H1 (cell line): ENCODE data around the gene MED16. TPM values are rescaled to one million over a fixed set of nuclear protein-coding genes. Genes with fewer than 3 reads are reported as not detected.
A peak's percentile ranks its signal among the peaks of the same experiment; 100 is the strongest.

Experiments used
- CTCF ChIA-PET: fragments of 300-600 bp; sonication (Branson Sonifier 250); formaldehyde crosslinking; loops from one replicate; lab custom pipeline; 2021; ENCODE audit not compliant: partially characterized antibody; lab: Charles Lee
- POLR2A ChIA-PET: fragments of 300-600 bp; sonication (Branson Sonifier 250); formaldehyde crosslinking; loops from one replicate; lab custom pipeline; 2021; ENCODE audit warnings: inconsistent platforms; ENCODE audit not compliant: partially characterized antibody; lab: Charles Lee
- DNase-seq, 2 experiments: peaks; one replicate each; pipeline versions ENCODE4 v3.0.0 to v3.0.0-alpha.2; 2010 to 2022; ENCODE audit warnings: low spot score in 2 of 2, low read depth in 1 of 2, mixed read lengths in 1 of 2
- FAIRE-seq: peaks from 2 replicates; lab custom pipeline; 2011; peaks lifted over from hg19 to GRCh38; lab: Jason Lieb, UNC
- H2AFZ ChIP-seq: 2 replicates; pipeline ENCODE4 v1.8.1; 2012; ENCODE audit warnings: low read length, inconsistent platforms
- H2AK5ac ChIP-seq: 2 replicates; pipeline ENCODE4 v1.6.1; 2013; ENCODE audit warnings: low read depth, low read length
- H2BK120ac ChIP-seq: replicated peaks from 2 replicates; pipeline ENCODE3; 2013; ENCODE audit warnings: low read depth, low read length, inconsistent platforms
- H2BK12ac ChIP-seq: 2 replicates; pipeline ENCODE4 v1.6.1; 2013; ENCODE audit warnings: low read depth, low read length
- H2BK15ac ChIP-seq: 2 replicates; pipeline ENCODE4 v1.6.1; 2013; ENCODE audit warnings: low read length
- H2BK20ac ChIP-seq: 2 replicates; pipeline ENCODE4 v1.6.1; 2013; ENCODE audit warnings: low read length
- H2BK5ac ChIP-seq: 2 replicates; pipeline ENCODE4 v1.6.1; 2013; ENCODE audit warnings: low read depth, low read length
- H3K14ac ChIP-seq: 2 replicates; pipeline ENCODE4 v1.6.1; 2013; ENCODE audit warnings: inconsistent platforms; ENCODE audit not compliant: insufficient read length
- H3K18ac ChIP-seq: 2 replicates; pipeline ENCODE4 v1.6.1; 2013; ENCODE audit warnings: low read length; ENCODE audit errors: extremely low read depth
- H3K23ac ChIP-seq: 2 replicates; pipeline ENCODE4 v1.6.1; 2013; ENCODE audit warnings: inconsistent platforms; ENCODE audit not compliant: insufficient read length
- H3K23me2 ChIP-seq: 2 replicates; pipeline ENCODE4 v1.6.1; 2013; ENCODE audit warnings: low read depth, low read length
- H3K27ac ChIP-seq: 2 replicates; pipeline ENCODE4 v1.6.1; 2011; ENCODE audit warnings: low read depth, low read length, inconsistent platforms
- H3K27me3 ChIP-seq, 4 experiments: replicated peaks in 1 of 4; 1 replicate in 1 of 4; 2 replicates in 3 of 4; pipeline versions ENCODE4 v1.6.1 to v1.8.1; 2011 to 2013; ENCODE audit warnings: low read length in 3 of 4, mild to moderate bottlenecking in 3 of 4, inconsistent platforms in 2 of 4, mixed read lengths in 2 of 4, moderate library complexity in 1 of 4; ENCODE audit not compliant: control insufficient read depth in 3 of 4, insufficient read depth in 3 of 4; ENCODE audit errors: extremely low read depth in 1 of 4
- H3K36me3 ChIP-seq, 4 experiments: 2 replicates each; pipeline versions ENCODE4 v1.6.1 to v1.8.1; 2011 to 2013; ENCODE audit warnings: mild to moderate bottlenecking in 4 of 4, low read length in 3 of 4, moderate library complexity in 2 of 4, control low read depth in 1 of 4, inconsistent platforms in 1 of 4; ENCODE audit not compliant: insufficient read depth in 4 of 4, control insufficient read depth in 2 of 4
- H3K4ac ChIP-seq: replicated peaks from 2 replicates; pipeline ENCODE3; 2013; ENCODE audit warnings: low read length, low read depth, mixed read lengths, inconsistent platforms; ENCODE audit not compliant: insufficient read length
- H3K4me1 ChIP-seq, 4 experiments: replicated peaks in 1 of 4; 1 replicate in 1 of 4; 2 replicates in 3 of 4; pipeline versions ENCODE4 v1.6.1 to v1.8.1; 2011 to 2013; ENCODE audit warnings: low read length in 3 of 4, inconsistent platforms in 2 of 4, mixed read lengths in 1 of 4; ENCODE audit not compliant: insufficient read depth in 4 of 4, control insufficient read depth in 3 of 4
- H3K4me2 ChIP-seq, 2 experiments: 2 replicates each; pipeline versions ENCODE4 v1.6.1 to v1.8.1; 2011 to 2013; ENCODE audit warnings: low read depth in 2 of 2, low read length in 2 of 2, control low read depth in 1 of 2, inconsistent platforms in 1 of 2, mild to moderate bottlenecking in 1 of 2; ENCODE audit not compliant: insufficient read depth in 1 of 2
- H3K4me3 ChIP-seq, 4 experiments: fragments of 200-600, 300-600 bp in 1 of 4; sonication (generic), shearing (Covaris generic), sonication (Bioruptor Twin) in 1 of 4; 2 replicates each; pipeline versions ENCODE4 v1.5.1 to v1.8.1; 2011 to 2016; ENCODE audit warnings: low read length in 4 of 4, low read depth in 3 of 4, control low read depth in 2 of 4, inconsistent platforms in 2 of 4, mild to moderate bottlenecking in 2 of 4, mixed read lengths in 1 of 4, moderate library complexity in 1 of 4; ENCODE audit not compliant: insufficient read depth in 2 of 4; ENCODE audit errors: extremely low read depth in 1 of 4
- H3K56ac ChIP-seq: replicated peaks from 2 replicates; pipeline ENCODE3; 2013; ENCODE audit warnings: low read depth, mild to moderate bottlenecking, mixed read lengths, low read length, inconsistent platforms; ENCODE audit not compliant: insufficient read length
- H3K79me1 ChIP-seq: 2 replicates; pipeline ENCODE4 v1.6.1; 2013; ENCODE audit warnings: low read depth, low read length, control low read depth
- H3K79me2 ChIP-seq, 2 experiments: 2 replicates each; pipeline versions ENCODE4 v1.6.1 to v1.8.1; 2012 to 2013; ENCODE audit warnings: low read length in 2 of 2, mild to moderate bottlenecking in 2 of 2, inconsistent platforms in 1 of 2; ENCODE audit not compliant: insufficient read depth in 2 of 2, control insufficient read depth in 1 of 2
- H3K9ac ChIP-seq, 4 experiments: replicated peaks in 1 of 4; 1 replicate in 1 of 4; 2 replicates in 3 of 4; pipeline versions ENCODE4 v1.6.1 to v1.8.1; 2011 to 2013; ENCODE audit warnings: low read depth in 3 of 4, low read length in 3 of 4, control low read depth in 2 of 4, mild to moderate bottlenecking in 2 of 4, moderate library complexity in 2 of 4, inconsistent platforms in 1 of 4; ENCODE audit errors: extremely low read depth in 1 of 4
- H3K9me3 ChIP-seq, 2 experiments: 2 replicates each; pipeline versions ENCODE4 v1.6.1 to v1.8.1; 2012 to 2013; ENCODE audit warnings: mild to moderate bottlenecking in 2 of 2, moderate library complexity in 2 of 2, control low read depth in 1 of 2, inconsistent platforms in 1 of 2, low read depth in 1 of 2, low read length in 1 of 2, mixed read lengths in 1 of 2; ENCODE audit not compliant: insufficient read depth in 2 of 2
- H4K20me1 ChIP-seq, 2 experiments: replicated peaks in 1 of 2; 2 replicates each; pipeline versions ENCODE3 to v1.8.1; 2011 to 2013; ENCODE audit warnings: inconsistent platforms in 2 of 2, low read length in 2 of 2, mild to moderate bottlenecking in 1 of 2; ENCODE audit not compliant: insufficient read depth in 2 of 2, control insufficient read depth in 1 of 2
- H4K5ac ChIP-seq: 2 replicates; pipeline ENCODE4 v1.6.1; 2013; ENCODE audit warnings: low read length, low read depth, mixed read lengths, inconsistent platforms; ENCODE audit not compliant: insufficient read length
- H4K8ac ChIP-seq: 2 replicates; pipeline ENCODE4 v1.8.0; 2013; ENCODE audit warnings: mild to moderate bottlenecking, moderate library complexity, low read length, inconsistent platforms; ENCODE audit not compliant: insufficient read depth; ENCODE audit errors: extremely low read depth
- H4K91ac ChIP-seq: replicated peaks from 2 replicates; pipeline ENCODE3; 2013; ENCODE audit warnings: low read length, mixed read lengths, inconsistent platforms; ENCODE audit not compliant: insufficient read length
- EGR1 ChIP-seq: IDR thresholded peaks from 2 replicates; pipeline ENCODE4 v1.6.1; 2011; ENCODE audit warnings: low read depth, low read length, borderline replicate concordance
- TAF1 ChIP-seq: IDR thresholded peaks from 2 replicates; pipeline ENCODE4 v1.6.1; 2011; ENCODE audit warnings: mild to moderate bottlenecking, low read depth, low read length
- WGBS, 2 experiments: shearing (Covaris generic) in 1 of 2; methylation state at CpG; one replicate each; pipeline versions ENCODE4 v1.1.6 to v1.1.7; 2013 to 2015; ENCODE audit warnings: low lambda C conversion rate in 2 of 2, mixed read lengths in 2 of 2, inconsistent platforms in 1 of 2, low coverage in 1 of 2, missing lambda C conversion rate in 1 of 2; ENCODE audit not compliant: insufficient replicate concordance in 2 of 2, insufficient coverage in 1 of 2, insufficient read length in 1 of 2; ENCODE audit errors: extremely low coverage in 1 of 2, missing lambda C conversion rate in 1 of 2; 5-methylcytosine and 5-hydroxymethylcytosine counted together
- polyA plus RNA-seq, 7 experiments: library from polyadenylated mRNA; depleted of rRNA in 3 of 7; stranded (reverse) in 5 of 7; unstranded in 2 of 7; fragments of >200 nt in 5 of 7; fragments of 200-250 nt in 2 of 7; gene quantifications; 1 replicate in 5 of 7; 2 replicates in 1 of 7; 4 replicates in 1 of 7; pipeline versions ENCODE4 v1.2.1 to v1.2.3, GENCODE V29; 2011 to 2013; ENCODE audit warnings: missing spikeins in 2 of 7, mixed read lengths in 2 of 7
- total RNA-seq: library from RNA; stranded (reverse); fragmentation: NEBNext Ultra II Directional; extraction: Animal tissue kit (Norgen Biotek cat#: 25700); gene quantifications from 2 replicates; pipeline ENCODE4 v1.2.1, GENCODE V29; 2021

Gene MED16
- total and polyA plus RNA-seq, 2 of the 8 experiments (the other 6 are each of a cell fraction or from before 2014, with no cell fraction given) = 51.0 to 67.2 TPM

GRCh38 chr19:876780-877314 lies 16.1 kb downstream of the MED16 start:
- H2BK20ac ChIP-seq = no peak overlapping the region
- H3K4me3 ChIP-seq = no peak overlapping the region
- peaks cover 0 to 16% (median 4%) of the 10 kb centered on the region in 4 experiments; a peak in 5 of 8 replicates for H3K36me3 ChIP-seq
- peaks cover 0 to 10% (median 4%) of the 10 kb centered on the region in 4 experiments; a peak in 5 of 7 replicates for H3K4me1 ChIP-seq
- ChIA-PET CTCF (interaction anchor here (1.5 to 3.1 kb wide), 2 partner anchors 13 to 47 kb away, joined by 4 to 16 read pairs; no protein-coding TSS in a partner anchor), POLR2A (interaction anchor here (1.2 to 11.5 kb wide), 2 partner anchors 13 to 150 kb away, joined by 4 to 82 read pairs; partner anchors contain the start of genes MED16 and RNU6-9)
- no peak overlapping the region for H4K91ac ChIP-seq
- no peak overlapping the region for H2BK5ac ChIP-seq
- no peak overlapping the region for H3K4ac ChIP-seq
- no peak overlapping the region for H2AK5ac ChIP-seq
- peaks cover 0 to 2% of the 10 kb centered on the region in 2 experiments; a peak in 1 of 4 replicates for H3K9me3 ChIP-seq
- H4K5ac ChIP-seq = no peak overlapping the region
- no peak overlapping the region for H3K14ac ChIP-seq
- H4K20me1 ChIP-seq = peaks cover 0 to 5% of the 10 kb centered on the region in 2 experiments
- H3K23me2 ChIP-seq = no peaks in the 10 kb centered on the region
- no peak overlapping the region for H3K9ac ChIP-seq
- H3K27me3 ChIP-seq = no peaks in the 10 kb centered on the region
- H3K4me2 ChIP-seq = no peak overlapping the region
- no peak overlapping the region for H3K27ac ChIP-seq
- no peak overlapping the region for H3K23ac ChIP-seq
- TF ChIP-seq TAF1 (no peak), EGR1 (peak; percentile 39; the same call in 1 of the 2 replicates)
- 96% methylated on average over 21 of the region's 29 CpGs; no CpG with 5 or more reads in 1 of the 2 experiments for WGBS, 2 experiments
- no peak overlapping the region for H2BK120ac ChIP-seq
- H3K79me2 ChIP-seq = no peaks in the 10 kb centered on the region
- H2BK12ac ChIP-seq = no peak overlapping the region
- no peak overlapping the region for H3K18ac ChIP-seq
- H2BK15ac ChIP-seq = no peak overlapping the region
- no peak for DNase-seq
- H3K56ac ChIP-seq = no peak overlapping the region
- no peak overlapping the region for H2AFZ ChIP-seq
- FAIRE-seq = no peak
- peaks cover 2% of the 10 kb centered on the region; the same call in 1 of the 2 replicates for H3K79me1 ChIP-seq
- H4K8ac ChIP-seq = no peak overlapping the region
